SK-N-SH (cell line): ENCODE results near the gene R3HDM2.

Source experiments
- POLR2AphosphoS5 ChIP-seq: IDR thresholded peaks from 2 replicates; pipeline ENCODE4 v1.6.1; 2012; ENCODE audit warnings: low read depth, low read length
- RAD21 ChIP-seq: IDR thresholded peaks from 2 replicates; pipeline ENCODE4 v1.6.1; 2012; ENCODE audit warnings: mild to moderate bottlenecking, low read length
- SMC3 ChIP-seq: IDR thresholded peaks from 2 replicates; pipeline ENCODE4 v1.6.1; 2012; ENCODE audit warnings: low read depth, low read length, improper control_type of control experiment
- YY1 ChIP-seq: IDR thresholded peaks from 2 replicates; pipeline ENCODE4 v1.4.0; 2012; ENCODE audit warnings: low read depth, mild to moderate bottlenecking
- TF ChIP-seq, protein P1 (sequence below): fragments of 200-600 bp; sonication (generic); IDR thresholded peaks from 2 replicates; pipeline ENCODE4 v1.6.1; 2017; ENCODE audit warnings: antibody characterized with exemption, mild to moderate bottlenecking, moderate library complexity
- TF ChIP-seq, protein P2 (sequence below): IDR thresholded peaks from 2 replicates; pipeline ENCODE4 v1.6.1; 2012; ENCODE audit warnings: mild to moderate bottlenecking, low read depth, low read length, moderate library complexity

DNA sequence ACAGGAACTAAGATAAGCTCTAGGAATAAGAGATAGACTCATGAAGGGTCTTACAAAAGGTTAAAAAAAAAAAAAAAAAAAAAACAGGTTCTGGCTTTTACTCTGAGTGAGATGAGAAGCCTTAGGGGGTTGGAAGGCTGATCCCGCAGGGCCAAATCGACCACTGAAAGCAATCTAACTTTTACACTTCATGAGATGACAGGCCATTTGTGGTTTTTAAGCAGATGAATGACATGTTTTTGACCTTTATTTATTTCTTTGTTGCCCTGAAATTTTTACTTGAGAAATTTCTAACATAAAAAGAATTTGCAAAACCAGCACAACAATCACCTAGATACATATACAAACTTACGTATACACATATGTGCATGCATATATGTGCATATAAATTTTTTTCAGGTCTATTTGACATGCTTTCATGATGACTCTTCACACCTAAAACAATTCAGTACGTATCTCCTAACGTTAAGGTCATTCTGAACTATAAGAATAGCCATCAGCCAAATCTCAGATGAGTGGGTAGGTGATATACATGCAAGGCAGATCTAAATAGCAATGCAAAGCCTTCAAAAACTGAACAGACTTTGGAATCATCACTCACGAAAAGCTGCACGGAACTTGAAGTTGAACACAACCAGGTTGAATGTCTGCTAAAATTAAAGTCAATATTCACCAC is 87.0 kb downstream of the R3HDM2 start:
- TF ChIP-seq, protein P1, sequence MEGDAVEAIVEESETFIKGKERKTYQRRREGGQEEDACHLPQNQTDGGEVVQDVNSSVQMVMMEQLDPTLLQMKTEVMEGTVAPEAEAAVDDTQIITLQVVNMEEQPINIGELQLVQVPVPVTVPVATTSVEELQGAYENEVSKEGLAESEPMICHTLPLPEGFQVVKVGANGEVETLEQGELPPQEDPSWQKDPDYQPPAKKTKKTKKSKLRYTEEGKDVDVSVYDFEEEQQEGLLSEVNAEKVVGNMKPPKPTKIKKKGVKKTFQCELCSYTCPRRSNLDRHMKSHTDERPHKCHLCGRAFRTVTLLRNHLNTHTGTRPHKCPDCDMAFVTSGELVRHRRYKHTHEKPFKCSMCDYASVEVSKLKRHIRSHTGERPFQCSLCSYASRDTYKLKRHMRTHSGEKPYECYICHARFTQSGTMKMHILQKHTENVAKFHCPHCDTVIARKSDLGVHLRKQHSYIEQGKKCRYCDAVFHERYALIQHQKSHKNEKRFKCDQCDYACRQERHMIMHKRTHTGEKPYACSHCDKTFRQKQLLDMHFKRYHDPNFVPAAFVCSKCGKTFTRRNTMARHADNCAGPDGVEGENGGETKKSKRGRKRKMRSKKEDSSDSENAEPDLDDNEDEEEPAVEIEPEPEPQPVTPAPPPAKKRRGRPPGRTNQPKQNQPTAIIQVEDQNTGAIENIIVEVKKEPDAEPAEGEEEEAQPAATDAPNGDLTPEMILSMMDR: no peak
- TF ChIP-seq RAD21 (no peak), POLR2AphosphoS5 (no peak), SMC3 (no peak), YY1 (no peak)
- TF ChIP-seq, protein P2, sequence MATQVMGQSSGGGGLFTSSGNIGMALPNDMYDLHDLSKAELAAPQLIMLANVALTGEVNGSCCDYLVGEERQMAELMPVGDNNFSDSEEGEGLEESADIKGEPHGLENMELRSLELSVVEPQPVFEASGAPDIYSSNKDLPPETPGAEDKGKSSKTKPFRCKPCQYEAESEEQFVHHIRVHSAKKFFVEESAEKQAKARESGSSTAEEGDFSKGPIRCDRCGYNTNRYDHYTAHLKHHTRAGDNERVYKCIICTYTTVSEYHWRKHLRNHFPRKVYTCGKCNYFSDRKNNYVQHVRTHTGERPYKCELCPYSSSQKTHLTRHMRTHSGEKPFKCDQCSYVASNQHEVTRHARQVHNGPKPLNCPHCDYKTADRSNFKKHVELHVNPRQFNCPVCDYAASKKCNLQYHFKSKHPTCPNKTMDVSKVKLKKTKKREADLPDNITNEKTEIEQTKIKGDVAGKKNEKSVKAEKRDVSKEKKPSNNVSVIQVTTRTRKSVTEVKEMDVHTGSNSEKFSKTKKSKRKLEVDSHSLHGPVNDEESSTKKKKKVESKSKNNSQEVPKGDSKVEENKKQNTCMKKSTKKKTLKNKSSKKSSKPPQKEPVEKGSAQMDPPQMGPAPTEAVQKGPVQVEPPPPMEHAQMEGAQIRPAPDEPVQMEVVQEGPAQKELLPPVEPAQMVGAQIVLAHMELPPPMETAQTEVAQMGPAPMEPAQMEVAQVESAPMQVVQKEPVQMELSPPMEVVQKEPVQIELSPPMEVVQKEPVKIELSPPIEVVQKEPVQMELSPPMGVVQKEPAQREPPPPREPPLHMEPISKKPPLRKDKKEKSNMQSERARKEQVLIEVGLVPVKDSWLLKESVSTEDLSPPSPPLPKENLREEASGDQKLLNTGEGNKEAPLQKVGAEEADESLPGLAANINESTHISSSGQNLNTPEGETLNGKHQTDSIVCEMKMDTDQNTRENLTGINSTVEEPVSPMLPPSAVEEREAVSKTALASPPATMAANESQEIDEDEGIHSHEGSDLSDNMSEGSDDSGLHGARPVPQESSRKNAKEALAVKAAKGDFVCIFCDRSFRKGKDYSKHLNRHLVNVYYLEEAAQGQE: no peak
